Adrenal gland (tissue), 12 donors: ENCODE results near the gene CCL27. TPM values are rescaled to one million over a fixed set of nuclear protein-coding genes. Genes with fewer than 3 reads are reported as not detected.

Source experiments
- DNase-seq, 7 donors: peaks; one replicate each; pipeline ENCODE4 v3.0.0-alpha.2; 2019 to 2020
- H3K27ac ChIP-seq, 5 donors: fragments of 200-600 bp; sonication (generic) in 4 of 5; 1 replicate in 3 of 5; 2 replicates in 2 of 5; pipeline versions ENCODE4 v1.5.1 to v1.8.0; 2016 to 2020; ENCODE audit warnings: mild to moderate bottlenecking in 1 of 5
- H3K27me3 ChIP-seq: fragments of 200-600 bp; 2 replicates; pipeline ENCODE4 v1.8.0; 2021
- H3K36me3 ChIP-seq, 2 donors: fragments of 200-600 bp; replicated peaks in 1 of 2; 1 replicate in 1 of 2; 2 replicates in 1 of 2; pipeline versions ENCODE4 v1.5.1 to v1.8.0; 2018 to 2022
- H3K4me1 ChIP-seq, 2 donors: fragments of 200-600 bp; replicated peaks in 1 of 2; 1 replicate in 1 of 2; 2 replicates in 1 of 2; pipeline versions ENCODE4 v1.5.1 to v1.8.0; 2018 to 2021
- H3K4me3 ChIP-seq, 4 donors: fragments of 200-600 bp; sonication (generic) in 3 of 4; one replicate each; pipeline ENCODE4 v1.5.1; 2016 to 2018
- H3K9me3 ChIP-seq, 3 donors: fragments of 200-600 bp; sonication (generic) in 1 of 3; replicated peaks in 1 of 3; 1 replicate in 2 of 3; 2 replicates in 1 of 3; pipeline versions ENCODE4 v1.5.1 to v1.8.0; 2016 to 2021
- CTCF ChIP-seq, 6 experiments: fragments of 450-650 bp in 4 of 6; fragments of 200-600 bp in 2 of 6; sonication (generic) in 1 of 6; IDR thresholded peaks; 1 replicate in 5 of 6; 2 replicates in 1 of 6; pipeline versions ENCODE4 v1.5.1 to v1.8.0; 2016 to 2021; ENCODE audit warnings: antibody characterized with exemption in 6 of 6, mild to moderate bottlenecking in 2 of 6, moderate library complexity in 1 of 6
- POLR2A ChIP-seq, 2 donors: fragments of 450-650 bp; IDR thresholded peaks; one replicate each; pipeline ENCODE4 v1.6.1; 2017; ENCODE audit warnings: antibody characterized with exemption in 2 of 2, mild to moderate bottlenecking in 2 of 2, moderate library complexity in 1 of 2
- WGBS, 4 donors: extraction: QIAGEN DNeasy Blood & Tissue Kit in 2 of 4; methylation state at CpG; one replicate each; pipeline versions ENCODE4 v1.1.5 to v1.1.7; 2013 to 2017; 5-methylcytosine and 5-hydroxymethylcytosine counted together
- intact Hi-C, 2 donors: fragments of 100-400 bp; cut with DNase I; formaldehyde crosslinking; loops; one replicate each; pipeline versions ENCODE4 v1.14.1 to v1.15.0; 2022 to 2023
- polyA plus RNA-seq, 3 donors: library from polyadenylated mRNA; stranded (reverse); fragments of 200-250 nt in 2 of 3; fragments of 350-450 nt in 1 of 3; fragmentation: Illumina TruSeq in 1 of 3; extraction: RNeasy Lipid Tissue Mini Kit (QIAGEN cat#74804) in 1 of 3; gene quantifications; one replicate each; pipeline ENCODE4 v1.2.3, GENCODE V29; 2013 to 2014
- total RNA-seq, 9 donors: library from RNA; depleted of rRNA in 4 of 9; stranded (reverse); fragments of >200 nt in 4 of 9; fragments of 120-200 nt in 1 of 9; fragmentation: NEBNext Ultra II Directional in 1 of 9; extraction: Animal tissue kit (Norgen Biotek cat#: 25700) in 1 of 9; gene quantifications; one replicate each; pipeline versions ENCODE4 v1.1.0 to v1.2.4, GENCODE V29; 2013 to 2023
- donor health status: healthy with polysubstance abuse.
- donor health status: Bipolar disorder and iron deficiency.
- donor health status: DM: yes; HTN: yes; CAD: no.
- donor health status: DM: no; HTN: no; CAD: no.
- donor health status: DM: no; HTN: no; CAD: no.
- donor health status: DM: yes; HTN: yes; CAD: no.

The CCL27 gene
- total and polyA plus RNA-seq, 12 donors, result 0.10 to 0.65 (median 0.33) TPM; not detected in 7

GRCh38 chr9:34634551-34635248, 27.8 kb downstream of the CCL27 start:
- no peak overlapping the region for H3K4me3 ChIP-seq
- H3K36me3 ChIP-seq, result peaks cover 0 to 6% of the 10 kb centered on the region in 2 donors
- no peaks in the 10 kb centered on the region for H3K9me3 ChIP-seq
- TF ChIP-seq CTCF (IDR thresholded peaks at IDR 0.05), result no peak
- no peak for TF ChIP-seq POLR2A (IDR thresholded peaks at IDR 0.05)
- H3K27me3 ChIP-seq, result no peaks in the 10 kb centered on the region
- DNase-seq, result no peak
- H3K27ac ChIP-seq, result no peak overlapping the region
- WGBS, 4 donors, result 72 to 83% (median 78%) methylated on average over 3 of the region's 3 CpGs
- intact Hi-C loops, result no loop called here
- H3K4me1 ChIP-seq, result peaks cover 19 to 26% of the 10 kb centered on the region in 2 donors

DNA sequence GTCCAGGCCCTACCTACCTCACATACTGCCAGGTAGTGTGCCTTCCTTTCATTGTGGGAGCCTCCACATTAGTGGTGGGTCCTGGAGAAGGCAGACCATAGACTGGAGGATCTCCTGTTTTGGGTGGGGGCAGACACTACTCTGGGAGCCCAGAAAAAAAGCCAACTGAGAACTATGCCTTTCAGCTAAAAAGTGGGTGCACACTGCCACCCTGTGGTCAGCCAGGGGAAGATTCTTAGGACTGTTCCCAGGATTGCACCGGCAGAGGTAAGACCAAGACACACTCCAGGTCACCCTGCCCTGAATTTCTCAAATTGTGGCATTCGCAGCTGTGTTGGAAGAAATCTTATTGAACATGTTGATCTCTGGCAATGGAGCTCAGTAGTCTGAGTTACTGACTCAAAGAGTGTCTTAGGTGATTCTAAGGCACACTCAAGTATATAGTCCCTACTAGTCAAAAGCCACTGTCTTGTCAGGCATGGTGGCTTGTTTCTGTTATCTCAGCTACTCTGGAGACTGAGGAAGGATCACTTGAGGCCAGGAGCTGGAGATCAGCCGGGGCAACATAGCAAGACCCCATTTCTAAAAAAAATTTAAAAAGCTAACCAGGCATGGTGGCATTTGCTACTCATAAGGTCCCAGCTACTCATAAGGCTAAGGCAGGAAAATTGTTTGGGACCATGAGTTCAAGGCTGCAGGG, 28.5 kb downstream of the CCL27 start:
- H3K4me1 ChIP-seq, result peaks cover 20 to 30% of the 10 kb centered on the region in 2 donors
- peak; percentile 61 to 83 (median 70) for DNase-seq
- intact Hi-C loops, result no loop called here
- TF ChIP-seq POLR2A (IDR thresholded peaks at IDR 0.05) (no peak), CTCF (IDR thresholded peaks at IDR 0.05) (peak; percentile 71 to 85 (median 79))
- 18 to 21% (median 19%) methylated on average over 3 of the region's 3 CpGs for WGBS, 4 donors
- H3K36me3 ChIP-seq, result peaks cover 0 to 6% of the 10 kb centered on the region in 2 donors
- peaks cover 7% of the 10 kb centered on the region for H3K27me3 ChIP-seq
- H3K9me3 ChIP-seq, result no peaks in the 10 kb centered on the region
- no peak overlapping the region for H3K4me3 ChIP-seq
- no peak overlapping the region for H3K27ac ChIP-seq

GRCh38 chr9:34633166-34633565, 29.3 kb downstream of the CCL27 start:
- H3K27ac ChIP-seq, result no peak overlapping the region
- no peak for TF ChIP-seq POLR2A (IDR thresholded peaks at IDR 0.05)
- no peak for TF ChIP-seq CTCF (IDR thresholded peaks at IDR 0.05)
- no peaks in the 10 kb centered on the region for H3K9me3 ChIP-seq
- H3K4me3 ChIP-seq, result no peak overlapping the region
- WGBS, 4 donors, result 51 to 63% (median 59%) methylated on average over 5 of the region's 5 CpGs
- peaks cover 19 to 28% of the 10 kb centered on the region in 2 donors for H3K4me1 ChIP-seq
- intact Hi-C loops, result no loop called here
- DNase-seq, result no peak
- peaks cover 0 to 6% of the 10 kb centered on the region in 2 donors for H3K36me3 ChIP-seq
- peaks cover 11% of the 10 kb centered on the region for H3K27me3 ChIP-seq

- Histone ChIP-seq H3K9me3 (no peaks in the 10 kb centered on the region), H3K36me3 (peaks cover 0 to 6% of the 10 kb centered on the region in 2 donors), H3K4me1 (peaks cover 7 to 11% of the 10 kb centered on the region in 2 donors), H3K27ac (no peak overlapping the region), H3K4me3 (no peak overlapping the region), H3K27me3 (peaks cover 36% of the 10 kb centered on the region)
- DNase-seq, result no peak
- intact Hi-C loops, result no loop called here
- 33 to 51% (median 39%) methylated on average over 4 to 5 of the region's 5 CpGs for WGBS, 4 donors
- no peak for TF ChIP-seq POLR2A (IDR thresholded peaks at IDR 0.05)
- TF ChIP-seq CTCF (IDR thresholded peaks at IDR 0.05), result no peak
Measured at GRCh38 chr9:34630402-34631154, 31.9 kb downstream of the CCL27 start.
